Loucy (cell line): ENCODE data around the gene NUP50.
"Not testable (repeated sequence)": the region's sequence is repeated elsewhere in the genome, so short reads cannot be mapped to it uniquely, and the experiment has no call there.

Experiments used
- H2AFZ ChIP-seq: fragments of 200-600 bp; sonication (generic); 2 replicates; pipeline ENCODE4 v1.6.0; 2016; ENCODE audit warnings: antibody characterized with exemption, mild to moderate bottlenecking, low read length, moderate library complexity
- H3F3A ChIP-seq: fragments of 200-600 bp; 2 replicates; pipeline ENCODE4 v1.6.0; 2016; ENCODE audit warnings: antibody characterized with exemption, low read depth, mild to moderate bottlenecking
- H3K27me3 ChIP-seq: fragments of 200-600 bp; sonication (generic); 2 replicates; pipeline ENCODE4 v1.6.1; 2014; ENCODE audit warnings: low read length, mild to moderate bottlenecking; ENCODE audit not compliant: insufficient read depth, poor library complexity, severe bottlenecking
- H3K36me3 ChIP-seq: fragments of 200-600 bp; sonication (generic); 2 replicates; pipeline ENCODE4 v1.6.1; 2016; ENCODE audit warnings: low read length; ENCODE audit not compliant: insufficient read depth
- H3K4me1 ChIP-seq: fragments of 200-600 bp; sonication (generic); 2 replicates; pipeline ENCODE4 v1.5.1; 2014; ENCODE audit warnings: low read length, mild to moderate bottlenecking; ENCODE audit not compliant: insufficient read depth, poor library complexity, severe bottlenecking
- H3K4me2 ChIP-seq: fragments of 200-600 bp; sonication (generic); 2 replicates; pipeline ENCODE4 v1.6.0; 2014; ENCODE audit warnings: antibody characterized with exemption, low read length, low read depth, mild to moderate bottlenecking; ENCODE audit not compliant: poor library complexity, severe bottlenecking
- H3K4me3 ChIP-seq: fragments of 200-600 bp; sonication (generic); 2 replicates; pipeline ENCODE4 v1.5.1; 2014; ENCODE audit warnings: low read length, mild to moderate bottlenecking, mixed read lengths; ENCODE audit not compliant: poor library complexity, severe bottlenecking
- H3K79me2 ChIP-seq: fragments of 200-600 bp; sonication (generic); 2 replicates; pipeline ENCODE4 v1.6.1; 2014; ENCODE audit warnings: low read length; ENCODE audit not compliant: insufficient read depth
- H3K9ac ChIP-seq: fragments of 200-600 bp; sonication (generic); 2 replicates; pipeline ENCODE4 v1.6.0; 2014; ENCODE audit warnings: mild to moderate bottlenecking, low read depth, low read length, moderate library complexity; ENCODE audit not compliant: poor library complexity, severe bottlenecking
- H3K9me2 ChIP-seq: fragments of 200-600 bp; sonication (generic); replicated peaks from 2 replicates; pipeline ENCODE4 v1.6.1; 2016; ENCODE audit warnings: low read depth, low read length, mixed read lengths
- H3K9me3 ChIP-seq: fragments of 200-600 bp; sonication (generic); 2 replicates; pipeline ENCODE4 v1.6.1; 2014; ENCODE audit warnings: mild to moderate bottlenecking, antibody characterized with exemption, low read length, low read depth; ENCODE audit not compliant: insufficient read depth
- H4K20me1 ChIP-seq: fragments of 200-600 bp; sonication (generic); 2 replicates; pipeline ENCODE4 v1.6.0; 2014; ENCODE audit warnings: antibody characterized with exemption, low read length, mild to moderate bottlenecking; ENCODE audit not compliant: insufficient read depth, poor library complexity, severe bottlenecking
- EZH2phosphoT487 ChIP-seq: fragments of 200-600 bp; IDR thresholded peaks from 2 replicates; pipeline ENCODE4 v1.6.1; 2018; ENCODE audit warnings: antibody characterized with exemption, mild to moderate bottlenecking, moderate library complexity, borderline replicate concordance
- TF ChIP-seq, protein P1 (sequence below): fragments of 200-600 bp; sonication (generic); conservative IDR thresholded peaks from 2 replicates; pipeline ENCODE4 v1.5.1; 2014; ENCODE audit warnings: mild to moderate bottlenecking, antibody characterized with exemption, low read length

Gene NUP50

DNA sequence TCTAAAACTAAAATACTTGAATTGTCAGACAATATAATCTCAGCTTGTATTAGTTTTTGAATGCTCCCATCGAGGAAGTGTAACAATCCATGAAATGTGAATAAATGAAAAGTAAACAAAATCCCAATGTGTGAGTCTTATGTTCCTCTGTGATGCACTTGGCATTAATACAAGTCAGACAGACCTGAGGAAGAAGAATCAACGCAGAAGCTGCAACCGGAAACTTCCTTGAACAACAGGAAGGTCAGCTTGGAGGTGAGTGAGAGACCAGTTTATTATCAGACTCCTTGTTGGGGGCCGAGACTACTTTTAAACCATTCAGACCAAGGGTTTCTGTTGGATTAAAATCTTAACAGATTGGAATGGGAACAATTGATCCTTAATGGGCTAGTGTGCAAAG lies 24.2 kb downstream of the NUP50 start:
- Histone ChIP-seq H4K20me1 (peaks cover 15% of the 10 kb centered on the region), H2AFZ (no peak overlapping the region), H3K27me3 (no peaks in the 10 kb centered on the region), H3K4me2 (no peak overlapping the region), H3K9me2 (no peaks in the 10 kb centered on the region), H3K9ac (no peak overlapping the region), H3K79me2 (peaks cover 21% of the 10 kb centered on the region), H3K4me3 (no peak overlapping the region), H3K9me3 (no peaks in the 10 kb centered on the region), H3F3A (no peaks in the 10 kb centered on the region), H3K4me1 (no peaks in the 10 kb centered on the region), H3K36me3 (peaks cover 40% of the 10 kb centered on the region)
- no peak for TF ChIP-seq EZH2phosphoT487
- TF ChIP-seq, protein P1, sequence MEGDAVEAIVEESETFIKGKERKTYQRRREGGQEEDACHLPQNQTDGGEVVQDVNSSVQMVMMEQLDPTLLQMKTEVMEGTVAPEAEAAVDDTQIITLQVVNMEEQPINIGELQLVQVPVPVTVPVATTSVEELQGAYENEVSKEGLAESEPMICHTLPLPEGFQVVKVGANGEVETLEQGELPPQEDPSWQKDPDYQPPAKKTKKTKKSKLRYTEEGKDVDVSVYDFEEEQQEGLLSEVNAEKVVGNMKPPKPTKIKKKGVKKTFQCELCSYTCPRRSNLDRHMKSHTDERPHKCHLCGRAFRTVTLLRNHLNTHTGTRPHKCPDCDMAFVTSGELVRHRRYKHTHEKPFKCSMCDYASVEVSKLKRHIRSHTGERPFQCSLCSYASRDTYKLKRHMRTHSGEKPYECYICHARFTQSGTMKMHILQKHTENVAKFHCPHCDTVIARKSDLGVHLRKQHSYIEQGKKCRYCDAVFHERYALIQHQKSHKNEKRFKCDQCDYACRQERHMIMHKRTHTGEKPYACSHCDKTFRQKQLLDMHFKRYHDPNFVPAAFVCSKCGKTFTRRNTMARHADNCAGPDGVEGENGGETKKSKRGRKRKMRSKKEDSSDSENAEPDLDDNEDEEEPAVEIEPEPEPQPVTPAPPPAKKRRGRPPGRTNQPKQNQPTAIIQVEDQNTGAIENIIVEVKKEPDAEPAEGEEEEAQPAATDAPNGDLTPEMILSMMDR = no peak

DNA sequence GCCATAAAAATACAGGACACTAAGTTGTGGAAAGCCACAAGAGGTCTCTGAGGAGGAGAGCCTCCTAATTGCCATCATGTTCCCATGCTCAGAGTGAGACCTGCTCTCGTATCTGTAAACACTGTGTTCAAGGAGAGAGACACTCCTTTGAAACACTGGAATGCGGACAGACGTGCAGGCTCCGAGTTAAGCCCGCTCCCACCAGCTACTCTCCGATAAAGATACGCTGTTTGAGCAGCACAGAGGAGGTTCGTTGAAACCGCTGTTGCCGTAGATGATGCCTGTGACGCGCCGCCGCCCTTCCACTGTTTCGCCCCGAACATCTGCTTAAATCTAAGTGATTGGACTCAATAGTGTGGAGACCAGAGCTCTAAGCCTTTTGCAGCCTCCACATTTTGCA lies 25.1 kb downstream of the NUP50 start:
- Histone ChIP-seq H3K79me2 (peaks cover 16% of the 10 kb centered on the region), H3K4me2 (no peak overlapping the region), H3K9me2 (no peaks in the 10 kb centered on the region), H3K36me3 (peaks cover 31% of the 10 kb centered on the region; the same call in 1 of the 2 replicates), H2AFZ (no peak overlapping the region), H3K9me3 (no peaks in the 10 kb centered on the region), H4K20me1 (peaks cover 6% of the 10 kb centered on the region), H3K9ac (no peak overlapping the region), H3K4me3 (no peak overlapping the region), H3K27me3 (no peaks in the 10 kb centered on the region), H3K4me1 (no peaks in the 10 kb centered on the region), H3F3A (no peaks in the 10 kb centered on the region)
- TF ChIP-seq EZH2phosphoT487 = no peak
- TF ChIP-seq, protein P1 = no peak

DNA sequence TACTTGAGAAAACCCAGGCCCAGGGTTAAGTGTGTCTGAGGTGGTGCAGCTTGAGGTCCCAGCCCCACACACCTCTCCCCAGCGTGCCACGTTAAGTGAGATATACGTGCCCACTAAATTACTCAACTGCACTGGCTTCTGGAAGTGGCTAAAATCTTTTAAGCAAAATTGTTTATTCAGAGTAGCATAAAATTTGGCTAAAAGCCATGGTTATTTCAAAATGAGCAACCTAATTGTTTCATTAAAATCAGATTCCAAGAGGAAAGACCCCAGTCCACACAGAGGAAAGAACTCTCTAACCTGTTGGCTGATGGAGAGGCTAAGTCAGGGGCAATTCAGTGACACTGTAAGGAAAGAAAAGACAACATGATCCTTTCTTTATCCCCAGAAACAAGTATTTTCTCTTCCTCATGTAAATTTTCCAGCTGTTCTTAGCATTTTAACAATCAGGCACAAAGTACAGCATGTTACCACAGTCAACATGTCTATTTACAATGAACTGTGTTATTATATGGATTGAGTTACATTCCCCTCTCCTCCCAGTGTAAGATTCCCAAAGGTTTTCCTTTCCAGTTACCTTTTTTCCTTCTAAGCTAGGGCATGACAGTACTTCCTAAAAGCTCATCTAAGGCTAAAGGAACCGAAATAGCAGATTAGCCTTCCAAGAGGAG lies 26.6 kb downstream of the NUP50 start:
- Histone ChIP-seq H3K9me2 (no peaks in the 10 kb centered on the region), H3K9me3 (no peaks in the 10 kb centered on the region), H4K20me1 (peaks cover 3% of the 10 kb centered on the region), H3K4me2 (no peak overlapping the region), H3K9ac (no peak overlapping the region), H2AFZ (no peak overlapping the region), H3K4me3 (no peak overlapping the region), H3K36me3 (peaks cover 16% of the 10 kb centered on the region; the same call in 1 of the 2 replicates), H3K27me3 (no peaks in the 10 kb centered on the region), H3K79me2 (peaks cover 11% of the 10 kb centered on the region), H3K4me1 (no peaks in the 10 kb centered on the region), H3F3A (no peaks in the 10 kb centered on the region)
- TF ChIP-seq, protein P1 = no peak
- no peak for TF ChIP-seq EZH2phosphoT487

DNA sequence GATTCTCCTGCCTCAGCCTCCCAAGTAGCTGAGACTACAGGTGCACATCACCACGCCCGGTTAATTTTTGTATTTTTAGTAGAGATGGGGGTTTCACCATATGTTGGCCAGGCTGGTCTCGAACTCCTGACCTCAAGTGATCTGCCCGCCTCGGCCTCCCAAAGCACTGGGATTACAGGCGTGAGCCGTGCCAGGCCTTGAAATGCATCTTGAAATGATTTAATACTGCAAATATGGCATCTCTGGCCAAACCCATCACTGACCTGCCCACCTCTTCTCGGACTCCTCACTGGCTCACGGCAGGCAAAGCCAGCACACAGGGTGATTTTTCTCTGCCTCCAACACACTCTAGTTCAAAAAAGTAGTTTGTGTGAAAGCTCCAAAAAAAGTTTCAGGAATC lies 28.0 kb downstream of the NUP50 start:
- H3K9me3 ChIP-seq, H3K9ac ChIP-seq, H3K4me1 ChIP-seq, H2AFZ ChIP-seq, H3F3A ChIP-seq, H3K27me3 ChIP-seq, H3K4me3 ChIP-seq, H4K20me1 ChIP-seq, H3K79me2 ChIP-seq, H3K9me2 ChIP-seq, H3K36me3 ChIP-seq, H3K4me2 ChIP-seq: not testable (repeated sequence)
